NCI-H2029 treated with DMSO at 0.1 percent for 48 hours (cell line): ENCODE results near the gene PAMR1.
A peak's percentile ranks its signal among the peaks of the same experiment; 100 is the strongest.

Source experiments
- DNase-seq: peaks from one replicate; lab custom pipeline; 2025; lab: John Stamatoyannopoulos, UW

PAMR1 gene

GRCh38 chr11:35398881-35399280 is 126.5 kb downstream of the PAMR1 start:
- DNase-seq = no peak

GRCh38 chr11:35394941-35395340 is 130.5 kb downstream of the PAMR1 start:
- no peak for DNase-seq

GRCh38 chr11:35393098-35393497 is 132.3 kb downstream of the PAMR1 start:
- no peak for DNase-seq

- DNase-seq = peak; percentile 56
These were observed 133.3 kb downstream of the PAMR1 start for GRCh38 chr11:35391922-35392688.

GRCh38 chr11:35390737-35391682 is 134.4 kb downstream of the PAMR1 start:
- peak; percentile 62 for DNase-seq

GRCh38 chr11:35389897-35390465 is 135.4 kb downstream of the PAMR1 start:
- peak; percentile 38 for DNase-seq

GRCh38 chr11:35389112-35389511 is 136.3 kb downstream of the PAMR1 start:
- DNase-seq = no peak

- no peak for DNase-seq
These were observed 137.4 kb downstream of the PAMR1 start for GRCh38 chr11:35388061-35388460.

GRCh38 chr11:35387111-35387982 is 138.1 kb downstream of the PAMR1 start:
- DNase-seq = no peak

- no peak for DNase-seq
These were observed 141.5 kb downstream of the PAMR1 start for GRCh38 chr11:35383953-35384352.
